HL-60/S4 treated with retinoic acid at 250 ng/mL for 4 days and 3 days (cell line): ENCODE data around the gene AGFG1.

ENCODE experiments used
- in situ Hi-C: fragments of 300-500 bp; cut with MboI; formaldehyde crosslinking; loops from 2 replicates; pipeline ENCODE4 v1.7.0; 2022; ENCODE audit warnings: low sequenced_read_pairs

Gene AGFG1

GRCh38 chr2:227602358-227602757, 130.4 kb downstream of the AGFG1 start:
- in situ Hi-C loops = no loop called here

GRCh38 chr2:227606476-227606875, 134.5 kb downstream of the AGFG1 start:
- in situ Hi-C loops = no loop called here

- in situ Hi-C loops = no loop called here
These were observed 136.0 kb downstream of the AGFG1 start for GRCh38 chr2:227607941-227608340.

- in situ Hi-C loops = no loop called here
These were observed 136.8 kb downstream of the AGFG1 start for GRCh38 chr2:227608561-227609338.

GRCh38 chr2:227610123-227610522, 138.2 kb downstream of the AGFG1 start:
- in situ Hi-C loops = no loop called here
